Retinal pigment epithelial cell (primary cell): Measurements from ENCODE around the gene ASB1.

Experiments
- DNase-seq: peaks from one replicate; pipeline ENCODE4 v3.0.0-alpha.2; 2010; ENCODE audit warnings: low read depth
- H3K4me3 ChIP-seq: 2 replicates; pipeline ENCODE4 v1.5.1; 2011; ENCODE audit warnings: mild to moderate bottlenecking, low read length, control low read depth, moderate library complexity
- CTCF ChIP-seq: conservative IDR thresholded peaks from 2 replicates; pipeline ENCODE4 v1.5.1; 2011; ENCODE audit warnings: low read depth, low read length, control low read depth, inconsistent platforms

The ASB1 gene

GRCh38 chr2:238420442-238420841 is 6.3 kb upstream of the ASB1 start:
- DNase-seq: no peak
- TF ChIP-seq CTCF: no peak
- no peak overlapping the region for H3K4me3 ChIP-seq

GRCh38 chr2:238420878-238421694 is 5.6 kb upstream of the ASB1 start:
- no peak for TF ChIP-seq CTCF
- no peak overlapping the region for H3K4me3 ChIP-seq
- no peak for DNase-seq

- no peak for TF ChIP-seq CTCF
- no peak for DNase-seq
- no peak overlapping the region for H3K4me3 ChIP-seq
Observed at GRCh38 chr2:238421695-238422035, 5.1 kb upstream of the ASB1 start.

- TF ChIP-seq CTCF: no peak
- H3K4me3 ChIP-seq: no peak overlapping the region
Observed at GRCh38 chr2:238422285-238422684, 4.4 kb upstream of the ASB1 start.

GRCh38 chr2:238422940-238423339 is 3.8 kb upstream of the ASB1 start:
- no peak overlapping the region for H3K4me3 ChIP-seq
- no peak for TF ChIP-seq CTCF
- no peak for DNase-seq

More at GRCh38 chr2:238422285-238422684, 4.4 kb upstream of the ASB1 start:
- DNase-seq: no peak

- DNase-seq: no peak
- TF ChIP-seq CTCF: no peak
- H3K4me3 ChIP-seq: no peak overlapping the region
Observed at GRCh38 chr2:238423561-238424312, 3.0 kb upstream of the ASB1 start.

GRCh38 chr2:238424313-238424700 is 2.4 kb upstream of the ASB1 start:
- H3K4me3 ChIP-seq: no peak overlapping the region
- DNase-seq: no peak
- no peak for TF ChIP-seq CTCF
